HG03045 (cell line): ENCODE measurements around the gene GRIA4.

Experiments used
- ATAC-seq: cut with Tn5 transposase; IDR thresholded peaks from one replicate; pipeline ENCODE4 v1.9.1; 2021; ENCODE audit warnings: mild to moderate bottlenecking, moderate library complexity; ENCODE audit not compliant: unreplicated experiment

The GRIA4 gene

DNA sequence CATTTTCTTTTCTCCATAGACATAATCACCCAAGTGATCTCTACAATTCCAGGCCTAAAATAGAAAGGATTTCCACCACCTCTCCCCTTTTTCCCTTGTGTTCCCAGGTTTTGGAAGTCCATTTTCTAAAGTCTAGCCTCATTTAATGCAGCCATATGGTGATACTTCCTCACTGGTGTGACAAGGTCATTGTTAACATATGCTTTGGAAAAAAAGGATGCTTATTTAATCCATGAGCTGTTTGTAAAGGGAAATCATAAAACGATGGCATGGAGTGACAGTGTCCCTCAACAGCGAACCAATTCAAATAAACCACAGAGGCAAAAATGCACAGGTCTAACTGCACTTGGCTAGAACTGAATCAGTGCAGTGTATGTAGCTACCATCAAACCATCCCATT lies 26.6 kb downstream of the GRIA4 start:
- ATAC-seq: no peak

DNA sequence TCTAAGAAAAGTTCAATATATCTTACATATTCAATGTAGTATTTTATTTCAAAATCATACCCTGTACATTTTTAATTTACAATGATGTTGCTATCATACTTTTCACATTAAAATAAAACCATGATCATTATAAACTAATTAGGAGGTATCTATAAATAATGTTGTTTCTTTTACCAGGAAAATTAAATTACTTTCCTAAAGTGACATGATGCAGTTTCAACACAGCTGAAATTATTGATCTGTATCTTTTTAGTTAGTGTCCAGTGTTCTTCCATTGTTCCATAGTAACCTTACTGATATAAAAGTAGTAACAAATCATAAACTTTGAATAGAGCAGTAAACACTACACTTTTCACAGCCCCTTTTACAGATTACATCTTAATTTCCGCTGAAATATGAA lies 29.7 kb downstream of the GRIA4 start:
- ATAC-seq: no peak

GRCh38 chr11:105641433-105641832 lies 31.6 kb downstream of the GRIA4 start:
- ATAC-seq: no peak

- no peak for ATAC-seq
Measured at GRCh38 chr11:105642870-105643269, 33.0 kb downstream of the GRIA4 start.

- no peak for ATAC-seq
Measured at GRCh38 chr11:105644839-105645573, 35.1 kb downstream of the GRIA4 start.

GRCh38 chr11:105647780-105648179 lies 37.9 kb downstream of the GRIA4 start:
- no peak for ATAC-seq

- ATAC-seq: no peak
Measured at GRCh38 chr11:105648762-105649161, 38.9 kb downstream of the GRIA4 start.

- no peak for ATAC-seq
Measured at GRCh38 chr11:105665281-105665680, 55.4 kb downstream of the GRIA4 start.

GRCh38 chr11:105667441-105667840 lies 57.6 kb downstream of the GRIA4 start:
- ATAC-seq: no peak

DNA sequence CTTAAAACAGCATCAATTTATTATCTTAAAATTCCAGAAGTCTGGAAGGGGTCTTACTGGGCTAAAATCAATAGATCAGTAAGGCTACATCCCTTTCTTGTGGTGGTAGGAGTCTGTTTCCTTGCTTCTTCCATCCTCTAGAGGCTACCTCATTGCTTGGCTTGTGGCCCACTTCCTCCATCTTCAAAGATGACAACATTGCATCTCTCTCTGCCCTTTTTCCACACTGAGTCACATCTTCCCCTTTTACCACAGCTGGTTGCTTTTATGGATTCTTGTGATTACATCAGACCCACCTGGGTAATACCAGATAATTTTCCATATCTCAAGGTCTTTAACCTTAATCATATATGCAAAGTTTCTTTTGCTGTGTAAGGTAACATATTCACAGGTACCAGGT lies 60.9 kb downstream of the GRIA4 start:
- ATAC-seq: no peak

DNA sequence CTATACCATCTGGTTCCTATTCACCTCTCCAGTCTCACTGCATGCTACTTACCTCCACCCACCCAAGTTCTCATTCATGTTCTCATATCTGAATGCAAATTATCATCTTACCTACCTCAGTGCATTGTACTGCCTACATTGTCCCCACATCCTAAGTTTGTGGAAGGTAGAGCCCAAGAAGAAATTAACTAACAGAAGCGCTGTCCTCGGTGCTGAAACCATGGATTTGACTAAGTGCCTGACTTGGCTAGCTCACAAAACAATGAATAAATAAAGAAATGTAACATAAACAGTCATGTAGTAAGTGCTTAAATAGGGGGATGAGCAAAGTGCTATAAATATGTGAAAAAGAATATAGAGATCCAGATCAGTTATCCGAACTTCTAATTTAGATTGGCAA lies 63.2 kb downstream of the GRIA4 start:
- ATAC-seq: no peak

DNA sequence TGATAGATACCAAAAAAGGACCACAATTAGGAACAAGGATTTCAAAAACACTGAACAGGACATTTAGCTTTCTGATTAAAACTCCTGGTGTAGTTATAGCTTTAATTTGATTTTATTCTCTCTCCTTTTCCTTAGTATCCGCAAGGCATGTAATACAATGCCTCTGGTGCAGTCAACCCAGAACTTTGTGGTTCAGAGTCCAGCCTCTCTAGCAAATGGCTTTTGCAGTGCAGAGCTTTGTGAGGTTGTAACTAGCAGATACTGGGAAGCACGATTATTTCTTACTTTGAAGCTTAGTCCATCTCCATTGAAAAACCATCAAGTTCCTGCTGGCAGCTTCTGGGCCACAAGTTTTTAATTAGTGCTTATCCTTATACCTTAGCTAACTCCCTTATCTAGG lies 79.8 kb downstream of the GRIA4 start:
- ATAC-seq: no peak

DNA sequence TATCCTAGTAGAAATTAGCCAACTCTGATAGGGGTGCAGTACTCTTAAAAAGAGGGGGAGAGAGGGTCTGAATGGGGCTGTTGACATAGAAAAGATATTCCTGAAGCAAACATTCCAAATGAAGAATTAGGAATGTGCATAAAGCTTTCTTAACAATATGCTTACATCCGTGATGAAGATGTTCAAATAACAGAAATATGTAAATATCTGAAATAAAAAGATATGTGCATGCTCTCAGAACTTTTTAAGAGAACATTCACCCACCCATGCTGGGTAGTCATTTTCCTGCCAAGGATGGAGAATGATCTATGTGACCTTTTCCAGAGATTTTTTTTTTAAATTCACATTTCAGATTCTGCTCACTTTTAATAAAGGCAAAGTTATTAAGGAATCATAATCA lies 80.6 kb downstream of the GRIA4 start:
- ATAC-seq: no peak

DNA sequence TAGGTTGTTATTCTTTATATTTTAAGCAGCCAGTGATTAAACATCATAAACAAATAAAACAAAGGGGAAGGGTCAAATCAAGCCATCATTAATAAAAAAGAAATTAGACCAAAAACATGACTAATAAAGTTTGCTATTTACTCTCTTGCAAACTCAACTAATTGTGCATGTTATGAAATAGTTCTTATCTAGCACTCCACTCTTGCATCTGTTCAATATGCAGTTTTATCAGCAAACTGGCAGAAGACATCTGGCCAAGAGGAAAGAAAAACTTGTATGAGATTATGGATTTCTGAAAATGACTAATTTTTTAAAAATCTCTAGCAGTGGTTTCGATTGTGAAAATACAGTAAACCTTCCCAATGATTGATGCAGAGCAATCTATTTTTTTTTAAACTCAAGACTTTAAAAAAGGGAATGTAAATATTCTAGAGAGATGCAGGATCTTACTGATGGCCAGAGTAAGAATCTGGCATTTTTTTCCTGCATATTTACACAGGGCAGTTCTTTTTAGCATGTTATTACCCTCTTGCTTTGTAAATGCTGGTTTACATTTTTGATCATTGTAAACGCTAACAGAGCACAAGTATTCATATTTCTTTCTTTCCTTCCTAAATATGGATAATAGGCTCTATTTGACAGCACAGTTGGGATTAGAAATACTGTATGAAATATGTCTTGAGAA lies 83.3 kb downstream of the GRIA4 start:
- ATAC-seq: no peak

- no peak for ATAC-seq
Measured at GRCh38 chr11:105696000-105696399, 86.1 kb downstream of the GRIA4 start.

GRCh38 chr11:105697291-105697690 lies 87.4 kb downstream of the GRIA4 start:
- no peak for ATAC-seq

DNA sequence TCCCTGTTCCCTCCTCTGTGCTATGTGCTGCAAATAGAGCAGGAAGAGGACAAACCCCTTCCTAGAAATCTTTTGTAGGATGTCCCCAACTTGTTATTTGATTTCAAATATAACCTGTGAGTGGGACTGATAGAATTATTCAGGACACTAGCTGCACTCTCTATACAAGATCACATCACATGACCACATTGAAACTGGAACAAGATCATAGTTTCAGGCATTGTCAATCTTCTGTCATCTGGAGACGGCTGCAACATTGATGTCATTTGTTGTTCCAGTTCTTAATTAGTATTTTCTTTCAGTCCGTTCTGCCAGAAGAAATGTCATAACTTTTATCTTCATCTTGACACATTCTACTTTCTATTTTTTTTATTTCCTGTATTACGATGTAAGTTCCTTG lies 89.3 kb downstream of the GRIA4 start:
- no peak for ATAC-seq

DNA sequence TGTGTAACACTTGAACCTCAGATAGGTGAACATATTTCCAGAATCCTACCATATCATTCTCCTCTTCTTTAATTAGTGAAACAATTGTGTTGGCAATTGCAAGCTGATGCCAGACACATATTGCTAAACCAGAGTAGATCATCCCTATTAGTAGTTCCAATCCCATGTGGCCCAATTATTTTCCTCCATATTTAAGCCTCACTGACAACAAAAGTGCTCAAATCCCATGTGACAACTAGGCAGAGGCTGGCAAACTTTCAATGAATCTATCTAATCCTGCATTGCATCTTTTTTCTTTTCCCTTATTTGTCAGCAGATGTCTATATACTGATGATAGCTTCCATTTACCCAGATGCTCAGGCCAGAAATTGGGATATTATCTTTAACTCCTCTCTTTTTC lies 90.4 kb downstream of the GRIA4 start:
- no peak for ATAC-seq

DNA sequence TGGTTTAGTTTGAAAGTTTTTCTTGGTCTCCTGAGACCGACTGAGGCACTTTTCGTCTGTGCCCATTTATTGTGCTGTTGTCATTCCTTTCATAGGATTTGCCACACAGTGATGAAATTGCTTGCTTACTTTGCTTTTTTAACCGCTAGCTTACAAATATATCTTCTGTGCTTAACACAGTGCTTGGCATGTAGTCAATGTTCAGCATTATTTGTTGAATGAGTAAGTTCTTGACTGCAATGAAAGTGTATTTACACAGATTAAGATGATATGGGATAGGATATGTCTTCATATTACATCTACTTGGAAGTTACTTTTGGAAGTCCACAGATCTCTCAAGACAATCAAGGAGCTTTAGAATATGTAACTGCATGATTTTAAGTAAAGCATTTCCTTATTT lies 91.2 kb downstream of the GRIA4 start:
- no peak for ATAC-seq

GRCh38 chr11:105705786-105706530 lies 96.1 kb downstream of the GRIA4 start:
- ATAC-seq: no peak

DNA sequence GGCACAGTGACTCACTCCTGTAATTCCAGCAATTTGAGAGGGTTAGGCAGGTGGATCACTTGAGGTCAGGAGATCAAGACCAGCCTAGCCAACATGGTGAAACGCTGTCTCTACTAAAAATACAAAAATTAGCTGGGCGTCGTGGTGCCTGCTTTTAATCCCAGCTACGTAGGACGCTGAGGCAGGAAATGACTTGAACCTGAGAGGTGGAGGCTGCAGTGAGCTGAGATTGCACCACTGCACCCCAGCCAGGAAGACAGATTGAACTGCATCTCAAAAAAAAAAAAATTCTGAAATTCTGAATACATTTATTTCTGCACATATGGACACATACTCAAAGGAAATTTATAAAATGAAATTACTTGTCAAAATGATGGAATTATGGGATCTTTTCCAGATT lies 103.2 kb downstream of the GRIA4 start:
- no peak for ATAC-seq

GRCh38 chr11:105713696-105714095 lies 103.8 kb downstream of the GRIA4 start:
- ATAC-seq: no peak
